Esophagus mucosa (tissue), 1 donor: ENCODE measurements around the gene USP35. TPM values are rescaled to one million over a fixed set of nuclear protein-coding genes. Genes with fewer than 3 reads are reported as not detected.

Source experiments
- ATAC-seq: fragments of 200-7000 bp; cut with Tn5 transposase; one replicate; pipeline ENCODE4 v1.9.1; 2020
- total RNA-seq: library from RNA; stranded (reverse); gene quantifications from one replicate; pipeline ENCODE4 v1.2.4, GENCODE V29; 2023
- donor health status: DM: yes; HTN: yes; CAD: no.

USP35 gene
- total RNA-seq, result 3.5 TPM

- peak; percentile 93 for ATAC-seq
These were observed at the start of gene USP35, which contains the start of gene KCTD21 for GRCh38 chr11:78188286-78189173. USP35 (plus strand) TSS chr11:78188919; CDS start chr11:78196246, 7,327 bp downstream. KCTD21 (minus strand) TSS chr11:78188626; CDS start chr11:78174554, 14,072 bp downstream.

GRCh38 chr11:78139422-78140391 is 49.0 kb upstream of the USP35 start, which contains the start of gene ALG8:
ALG8 (minus strand) TSS chr11:78139626; CDS start chr11:78139588, 38 bp downstream.
- ATAC-seq, result peak; percentile 99

GRCh38 chr11:78140392-78141077 is 48.2 kb upstream of the USP35 start:
- no peak for ATAC-seq

GRCh38 chr11:78145511-78146025 is 43.2 kb upstream of the USP35 start:
- no peak for ATAC-seq

- ATAC-seq, result peak; percentile 57
These were observed 40.9 kb upstream of the USP35 start for GRCh38 chr11:78147807-78148206.

- peak; percentile 78 for ATAC-seq
These were observed 39.1 kb upstream of the USP35 start for GRCh38 chr11:78149646-78150045.

- no peak for ATAC-seq
These were observed 38.4 kb upstream of the USP35 start for GRCh38 chr11:78150346-78150745.

GRCh38 chr11:78150754-78151153 is 38.0 kb upstream of the USP35 start:
- ATAC-seq, result no peak

- no peak for ATAC-seq
These were observed 36.9 kb upstream of the USP35 start for GRCh38 chr11:78151804-78152203.

- ATAC-seq, result no peak
These were observed 32.4 kb upstream of the USP35 start for GRCh38 chr11:78156127-78156844.

GRCh38 chr11:78158987-78159652 is 29.6 kb upstream of the USP35 start:
- ATAC-seq, result no peak

GRCh38 chr11:78160557-78160956 is 28.2 kb upstream of the USP35 start:
- no peak for ATAC-seq

GRCh38 chr11:78161346-78161745 is 27.4 kb upstream of the USP35 start:
- no peak for ATAC-seq

- no peak for ATAC-seq
These were observed 26.8 kb upstream of the USP35 start for GRCh38 chr11:78161962-78162371.

GRCh38 chr11:78163828-78164227 is 24.9 kb upstream of the USP35 start:
- no peak for ATAC-seq

- ATAC-seq, result no peak
These were observed 24.2 kb upstream of the USP35 start for GRCh38 chr11:78164471-78164870.

GRCh38 chr11:78166855-78167469 is 21.8 kb upstream of the USP35 start:
- no peak for ATAC-seq

GRCh38 chr11:78168539-78169477 is 19.9 kb upstream of the USP35 start:
- ATAC-seq, result peak; percentile 51

- no peak for ATAC-seq
These were observed 18.3 kb upstream of the USP35 start for GRCh38 chr11:78170413-78170812.
